Myometrial cell (primary cell): Measurements from ENCODE around the gene JARID2. TPM values are rescaled to one million over a fixed set of nuclear protein-coding genes. Genes with fewer than 3 reads are reported as not detected.

ENCODE experiments used
- total RNA-seq: library from RNA; depleted of rRNA; stranded (reverse); fragments of >200 nt; gene quantifications from 2 replicates; pipeline ENCODE4 v1.2.3, GENCODE V29; 2015

JARID2 gene
- 3.5 and 3.7 TPM in 2 replicates for total RNA-seq

DNA sequence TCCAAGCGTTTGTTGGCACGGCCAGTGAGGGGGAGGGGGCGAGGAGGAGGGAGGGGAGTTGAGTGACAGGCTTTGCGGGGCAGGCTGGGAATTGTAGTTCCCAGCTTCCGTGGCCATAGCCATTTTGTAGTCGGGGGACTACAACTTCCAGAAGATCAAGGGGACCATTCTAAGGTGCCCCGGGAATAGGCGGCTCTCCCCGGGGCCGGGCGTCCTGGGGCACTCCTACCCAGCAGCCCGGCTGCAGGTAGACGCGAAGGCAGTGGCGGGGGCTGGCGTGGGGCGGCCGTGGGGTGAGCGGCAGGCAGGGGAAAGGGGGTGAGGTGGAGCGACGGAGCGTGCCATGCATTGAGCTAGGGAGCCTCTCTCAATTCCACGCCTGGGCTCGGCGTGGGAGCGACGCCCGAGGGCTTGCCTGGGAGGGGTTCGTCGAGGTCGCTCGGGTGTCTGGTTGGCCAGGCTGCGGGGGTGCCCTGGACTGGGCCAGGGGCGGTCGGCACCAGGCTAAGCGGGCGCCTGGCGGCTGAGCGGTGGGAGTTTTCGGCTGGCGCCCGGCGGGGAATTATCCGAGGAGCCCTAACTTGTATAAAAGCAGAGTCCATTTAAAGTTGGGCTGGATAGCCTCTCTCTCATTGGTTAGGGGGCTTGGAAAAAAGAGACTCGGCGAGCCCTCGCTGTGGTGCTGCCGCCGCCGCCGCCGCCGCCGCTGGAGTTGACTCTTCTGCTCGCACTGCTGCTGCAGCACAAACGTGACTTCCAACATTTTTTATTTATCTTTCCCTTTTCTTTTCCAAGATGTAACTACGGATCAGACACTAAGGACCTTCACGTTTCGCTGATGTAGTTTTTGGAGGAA is at the start of gene JARID2:
JARID2 (plus strand) TSS at position 709 of the 856 bp plus-strand sequence. CDS start 471 bp downstream, outside the sequence.

